ENCODE measurements around the gene PLXNC1. TPM values are rescaled to one million over a fixed set of nuclear protein-coding genes. Genes with fewer than 3 reads are reported as not detected.

Gene PLXNC1
- total and polyA plus RNA-seq, 9 of the 15 experiments (the other 6 are each of a cell fraction or from before 2014, with no cell fraction given) = 0.08 to 0.87 (median 0.28) TPM

DNA sequence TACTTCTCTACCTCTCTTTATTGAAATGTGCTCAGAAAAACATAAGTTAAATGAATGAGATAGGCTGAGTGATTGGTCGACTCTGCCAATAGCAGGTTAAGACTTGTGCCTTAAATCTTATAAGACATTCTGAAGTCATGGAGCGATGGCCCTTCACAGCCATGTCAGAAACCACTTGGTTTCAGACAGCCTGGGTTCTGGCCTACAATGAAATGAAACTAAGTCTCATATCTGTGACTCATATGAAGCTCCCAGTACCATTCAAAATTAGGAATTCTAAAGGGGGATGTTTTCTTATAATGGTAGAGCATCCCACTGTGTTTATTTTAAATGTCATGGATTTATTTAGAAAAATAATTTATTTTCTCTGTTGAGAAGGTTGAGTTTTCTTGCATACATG, 42.6 kb downstream of the PLXNC1 start:
- Histone ChIP-seq H4K20me1 (replicated peaks; ENCODE audit: control insufficient read depth, insufficient read depth, low read length) (no peaks in the 10 kb centered on the region), H3K4me1 (replicated peaks in 1 of 2; ENCODE audit: control insufficient read depth in 2 of 2, insufficient read depth in 2 of 2, low read length in 2 of 2) (peaks cover 0 to 5% of the 10 kb centered on the region in 2 experiments; a peak in 1 of 5 replicates), H3K9me1 (ENCODE audit: control insufficient read depth, insufficient read depth, low read length) (no peaks in the 10 kb centered on the region), H3K27ac (ENCODE audit: extremely low read depth, low read depth, low read length) (no peak overlapping the region), H3K27me3 (ENCODE audit: control insufficient read depth in 2 of 2, insufficient read depth in 2 of 2, low read length in 2 of 2) (peaks cover 9 to 22% of the 10 kb centered on the region in 2 experiments; a peak in 4 of 5 replicates), H3K4me3 (no peak overlapping the region), H3K9ac (ENCODE audit: insufficient read depth in 1 of 2, low read depth in 2 of 2, low read length in 2 of 2) (no peak overlapping the region), H3K36me3 (ENCODE audit: control insufficient read depth, insufficient read depth, low read length) (no peaks in the 10 kb centered on the region), H2AFZ (ENCODE audit: low read depth, low read length) (no peak overlapping the region), H3K4me2 (ENCODE audit: insufficient read depth, low read length) (no peak overlapping the region), H3K9me3 (replicated peaks; ENCODE audit: control insufficient read depth, insufficient read depth, low read depth, low read length) (no peaks in the 10 kb centered on the region; the same call in 1 of the 2 replicates), H3K79me2 (ENCODE audit: control insufficient read depth, insufficient read depth, low read length) (no peaks in the 10 kb centered on the region)
- CTCF ChIA-PET (ENCODE audit: low intra/inter-chr PET ratio) = no interaction called here
- no TSS peak for BruUV-seq (replicated peaks)
- intact Hi-C loops (cut with micrococcal nuclease) = no loop called here
- TF ChIP-seq DNMT1 (IDR thresholded peaks at IDR 0.05) = no peak
- in situ Hi-C loops (cut with MboI) = no loop called here
- WGBS (ENCODE audit: insufficient coverage, low coverage, missing lambda C conversion rate) = 18% methylated on average over 2 of the region's 2 CpGs
- FAIRE-seq = no peak
- POLR2A ChIA-PET = no interaction called here
- no peak for DNase-seq (ENCODE audit: extremely low read depth in 1 of 4, low spot score in 3 of 4)
- no peak for ATAC-seq

DNA sequence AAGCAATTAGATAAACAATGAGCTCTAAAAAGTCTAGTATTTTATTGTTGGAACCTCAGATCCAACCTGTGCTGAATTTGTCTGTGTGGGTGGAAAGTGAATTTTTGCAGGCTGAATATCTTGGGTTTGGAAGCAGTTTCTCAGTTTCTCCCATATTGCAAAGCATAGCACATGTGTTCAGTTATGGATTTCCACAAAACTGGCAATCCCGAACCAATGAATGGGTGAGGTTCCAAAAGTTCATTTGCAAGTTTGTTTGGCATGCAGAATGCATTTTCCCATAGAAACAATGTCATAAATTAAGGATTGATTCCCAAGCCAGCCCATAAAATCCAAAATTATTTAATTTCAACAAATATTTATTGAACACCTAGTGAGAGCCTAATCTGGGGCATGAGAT, 43.4 kb downstream of the PLXNC1 start:
- DNase-seq (ENCODE audit: extremely low read depth in 1 of 4, low spot score in 3 of 4) (no peak), ATAC-seq (no peak), FAIRE-seq (no peak)
- ChIA-PET POLR2A (no interaction called here), CTCF (ENCODE audit: low intra/inter-chr PET ratio) (no interaction called here)
- H3K4me1 ChIP-seq (replicated peaks in 1 of 2; ENCODE audit: control insufficient read depth in 2 of 2, insufficient read depth in 2 of 2, low read length in 2 of 2) = peaks cover 0 to 3% of the 10 kb centered on the region in 2 experiments; a peak in 1 of 5 replicates
- H3K9me3 ChIP-seq (replicated peaks; ENCODE audit: control insufficient read depth, insufficient read depth, low read depth, low read length) = no peaks in the 10 kb centered on the region; the same call in 1 of the 2 replicates
- no TSS peak for BruUV-seq (replicated peaks)
- no peaks in the 10 kb centered on the region for H4K20me1 ChIP-seq (replicated peaks; ENCODE audit: control insufficient read depth, insufficient read depth, low read length)
- intact Hi-C loops (cut with micrococcal nuclease) (no loop called here), in situ Hi-C loops (cut with MboI) (no loop called here)
- no peaks in the 10 kb centered on the region for H3K36me3 ChIP-seq (ENCODE audit: control insufficient read depth, insufficient read depth, low read length)
- no peak overlapping the region for H3K4me2 ChIP-seq (ENCODE audit: insufficient read depth, low read length)
- WGBS (ENCODE audit: insufficient coverage, low coverage, missing lambda C conversion rate) = 5% methylated on average over 1 of the region's 1 CpG
- no peaks in the 10 kb centered on the region for H3K79me2 ChIP-seq (ENCODE audit: control insufficient read depth, insufficient read depth, low read length)
- no peak overlapping the region for H3K9ac ChIP-seq (ENCODE audit: insufficient read depth in 1 of 2, low read depth in 2 of 2, low read length in 2 of 2)
- peaks cover 8 to 16% of the 10 kb centered on the region in 2 experiments; a peak in 4 of 5 replicates for H3K27me3 ChIP-seq (ENCODE audit: control insufficient read depth in 2 of 2, insufficient read depth in 2 of 2, low read length in 2 of 2)
- H3K27ac ChIP-seq (ENCODE audit: extremely low read depth, low read depth, low read length) = no peak overlapping the region
- no peak overlapping the region for H3K4me3 ChIP-seq
- no peak overlapping the region for H2AFZ ChIP-seq (ENCODE audit: low read depth, low read length)
- no peaks in the 10 kb centered on the region for H3K9me1 ChIP-seq (ENCODE audit: control insufficient read depth, insufficient read depth, low read length)
- TF ChIP-seq ZNF354B (CRISPR knock-in tag; IDR thresholded peaks at IDR 0.05) (no peak), ZSCAN32 (CRISPR knock-in tag; IDR thresholded peaks at IDR 0.05) (no peak), NCOA1 (IDR thresholded peaks at IDR 0.05; ENCODE audit: low read depth) (no peak), EP300 (IDR thresholded peaks at IDR 0.05; ENCODE audit: low read length) (no peak), SMAD2 (IDR thresholded peaks at IDR 0.05; ENCODE audit: low read depth, low read length) (no peak), JUNB (CRISPR knock-in tag; conservative IDR thresholded peaks at IDR 0.05) (no peak), NFIX (CRISPR knock-in tag; IDR thresholded peaks at IDR 0.05; ENCODE audit: low read depth) (no peak), PTTG1 (tag; IDR thresholded peaks at IDR 0.05; ENCODE audit: low read depth) (no peak), L3MBTL2 (IDR thresholded peaks at IDR 0.05) (no peak), ZNF699 (CRISPR knock-in tag; IDR thresholded peaks at IDR 0.05; ENCODE audit: insufficient replicate concordance) (no peak), ZNF785 (CRISPR knock-in tag; IDR thresholded peaks at IDR 0.05) (no peak), CBFA2T2 (conservative IDR thresholded peaks at IDR 0.05) (no peak), ZNF644 (tag; IDR thresholded peaks at IDR 0.05; ENCODE audit: low read depth) (no peak)
- TF ChIP-seq, protein P1, sequence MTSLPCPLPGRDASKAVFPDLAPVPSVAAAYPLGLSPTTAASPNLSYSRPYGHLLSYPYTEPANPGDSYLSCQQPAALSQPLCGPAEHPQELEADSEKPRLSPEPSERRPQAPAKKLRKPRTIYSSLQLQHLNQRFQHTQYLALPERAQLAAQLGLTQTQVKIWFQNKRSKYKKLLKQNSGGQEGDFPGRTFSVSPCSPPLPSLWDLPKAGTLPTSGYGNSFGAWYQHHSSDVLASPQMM (CRISPR knock-in tag; IDR thresholded peaks at IDR 0.05) = no peak

All from K562 (cell line).